LNCaP clone FGC (cell line): ENCODE data around the gene SKI.

ENCODE experiments used
- DNase-seq: peaks from one replicate; pipeline ENCODE4 v3.0.0-alpha.2; 2011; ENCODE audit warnings: low read depth
- H3K4me3 ChIP-seq: 2 replicates; pipeline ENCODE4 v1.5.1; 2011; ENCODE audit warnings: mild to moderate bottlenecking, low read depth, low read length, control low read depth
- TF ChIP-seq, protein P1 (sequence below): IDR thresholded peaks from 2 replicates; pipeline ENCODE4 v1.5.1; 2012; ENCODE audit warnings: mild to moderate bottlenecking; ENCODE audit not compliant: control insufficient read depth, insufficient read depth; ENCODE audit errors: extremely low read depth

SKI gene

DNA sequence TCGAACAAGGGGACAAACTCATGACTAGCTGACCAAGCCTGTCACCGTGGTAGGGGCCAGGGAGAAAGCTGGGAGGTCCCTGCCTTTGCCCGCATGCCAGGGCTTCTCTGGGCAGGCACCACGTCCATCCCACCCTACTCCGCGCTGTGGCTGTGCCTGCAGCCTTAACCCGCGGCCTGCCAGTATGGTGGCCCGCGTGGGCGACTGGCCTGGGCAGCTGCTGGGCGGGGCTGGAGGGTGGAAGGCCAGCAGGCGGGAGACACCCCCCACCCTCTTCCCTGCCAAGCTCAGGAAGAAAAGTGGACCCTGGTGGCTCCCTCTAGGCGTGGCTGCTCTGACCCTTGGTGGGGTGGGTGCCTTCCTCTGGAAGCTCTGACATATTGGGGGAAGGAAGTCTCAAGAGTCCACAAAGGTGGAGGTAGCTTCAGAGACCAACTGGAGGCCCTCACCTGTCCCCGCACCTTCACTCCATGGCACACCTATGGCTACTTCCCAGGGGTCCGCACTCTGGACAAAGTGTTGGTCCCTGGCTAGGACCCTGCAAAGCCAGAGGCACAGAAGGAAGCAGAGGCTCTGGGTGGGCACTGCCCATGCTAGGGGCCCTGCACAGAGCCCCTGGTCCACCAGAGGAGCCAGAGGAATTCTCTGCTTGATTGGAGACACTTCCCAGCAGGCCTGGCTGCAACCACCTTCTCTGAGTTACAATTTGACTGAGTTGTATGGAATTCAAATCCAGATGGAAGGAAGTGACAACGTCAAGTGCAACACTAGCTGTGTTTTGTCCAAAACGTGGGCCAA, 3.3 kb upstream of the SKI start:
- DNase-seq, result no peak
- TF ChIP-seq, protein P1, sequence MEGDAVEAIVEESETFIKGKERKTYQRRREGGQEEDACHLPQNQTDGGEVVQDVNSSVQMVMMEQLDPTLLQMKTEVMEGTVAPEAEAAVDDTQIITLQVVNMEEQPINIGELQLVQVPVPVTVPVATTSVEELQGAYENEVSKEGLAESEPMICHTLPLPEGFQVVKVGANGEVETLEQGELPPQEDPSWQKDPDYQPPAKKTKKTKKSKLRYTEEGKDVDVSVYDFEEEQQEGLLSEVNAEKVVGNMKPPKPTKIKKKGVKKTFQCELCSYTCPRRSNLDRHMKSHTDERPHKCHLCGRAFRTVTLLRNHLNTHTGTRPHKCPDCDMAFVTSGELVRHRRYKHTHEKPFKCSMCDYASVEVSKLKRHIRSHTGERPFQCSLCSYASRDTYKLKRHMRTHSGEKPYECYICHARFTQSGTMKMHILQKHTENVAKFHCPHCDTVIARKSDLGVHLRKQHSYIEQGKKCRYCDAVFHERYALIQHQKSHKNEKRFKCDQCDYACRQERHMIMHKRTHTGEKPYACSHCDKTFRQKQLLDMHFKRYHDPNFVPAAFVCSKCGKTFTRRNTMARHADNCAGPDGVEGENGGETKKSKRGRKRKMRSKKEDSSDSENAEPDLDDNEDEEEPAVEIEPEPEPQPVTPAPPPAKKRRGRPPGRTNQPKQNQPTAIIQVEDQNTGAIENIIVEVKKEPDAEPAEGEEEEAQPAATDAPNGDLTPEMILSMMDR, result no peak
- no peak overlapping the region for H3K4me3 ChIP-seq

- peak overlapping the region; percentile 65 for H3K4me3 ChIP-seq
- DNase-seq, result no peak
- TF ChIP-seq, protein P1, result no peak
Measured at GRCh38 chr1:2226525-2227345, 1.4 kb upstream of the SKI start.

DNA sequence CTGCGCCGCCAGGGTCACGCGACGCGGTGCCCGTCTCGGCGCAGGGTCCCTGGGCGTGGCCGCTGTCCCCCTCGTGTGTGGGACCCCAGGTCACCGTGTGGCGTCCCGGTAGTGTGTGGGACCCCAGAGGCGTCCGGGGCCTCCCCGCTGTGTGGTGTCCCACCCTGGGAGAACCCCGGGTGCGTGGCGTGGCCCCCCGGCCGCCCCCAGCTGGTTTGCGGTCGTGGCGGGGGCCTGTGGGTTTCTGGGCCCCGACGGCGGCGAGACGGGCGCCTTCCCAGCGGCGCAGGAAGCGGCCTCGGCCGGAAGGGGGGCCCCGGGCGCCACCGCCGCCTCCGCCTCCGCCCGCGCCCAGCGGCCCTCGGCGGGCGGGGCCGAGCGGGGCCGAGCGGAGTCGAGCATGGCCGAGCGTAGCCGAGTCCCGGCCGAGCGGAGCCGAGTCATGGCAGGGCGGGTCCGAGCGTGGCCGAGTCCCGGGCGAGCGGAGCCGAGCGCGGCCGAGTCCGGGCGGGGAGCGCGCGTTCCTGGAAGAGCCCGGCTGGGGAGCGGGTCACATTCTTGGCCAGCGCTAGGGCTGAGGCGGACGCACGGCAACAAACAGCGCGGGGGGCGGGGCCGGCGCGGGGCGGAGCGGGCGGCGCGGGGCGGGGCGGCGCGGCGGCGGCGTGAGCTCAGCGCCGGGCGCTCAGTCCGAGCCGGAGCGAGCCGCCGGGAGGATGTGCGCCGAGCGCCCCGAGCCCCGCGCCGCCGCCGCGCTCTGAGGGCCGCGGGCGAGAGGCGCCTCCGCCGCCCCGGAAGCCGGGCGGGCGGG, 568 bp upstream of the SKI start:
- DNase-seq, result peak; percentile 84
- peak overlapping the region; percentile 65 for H3K4me3 ChIP-seq
- TF ChIP-seq, protein P1, result no peak

DNA sequence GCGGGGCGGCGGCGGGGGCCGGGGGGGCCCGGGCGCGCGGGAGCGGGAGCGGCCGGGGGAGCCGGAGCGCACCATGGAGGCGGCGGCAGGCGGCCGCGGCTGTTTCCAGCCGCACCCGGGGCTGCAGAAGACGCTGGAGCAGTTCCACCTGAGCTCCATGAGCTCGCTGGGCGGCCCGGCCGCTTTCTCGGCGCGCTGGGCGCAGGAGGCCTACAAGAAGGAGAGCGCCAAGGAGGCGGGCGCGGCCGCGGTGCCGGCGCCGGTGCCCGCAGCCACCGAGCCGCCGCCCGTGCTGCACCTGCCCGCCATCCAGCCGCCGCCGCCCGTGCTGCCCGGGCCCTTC, 546 bp downstream of the SKI start:
- peak overlapping the region; percentile 71 for H3K4me3 ChIP-seq
- TF ChIP-seq, protein P1, result no peak
- no peak for DNase-seq

DNA sequence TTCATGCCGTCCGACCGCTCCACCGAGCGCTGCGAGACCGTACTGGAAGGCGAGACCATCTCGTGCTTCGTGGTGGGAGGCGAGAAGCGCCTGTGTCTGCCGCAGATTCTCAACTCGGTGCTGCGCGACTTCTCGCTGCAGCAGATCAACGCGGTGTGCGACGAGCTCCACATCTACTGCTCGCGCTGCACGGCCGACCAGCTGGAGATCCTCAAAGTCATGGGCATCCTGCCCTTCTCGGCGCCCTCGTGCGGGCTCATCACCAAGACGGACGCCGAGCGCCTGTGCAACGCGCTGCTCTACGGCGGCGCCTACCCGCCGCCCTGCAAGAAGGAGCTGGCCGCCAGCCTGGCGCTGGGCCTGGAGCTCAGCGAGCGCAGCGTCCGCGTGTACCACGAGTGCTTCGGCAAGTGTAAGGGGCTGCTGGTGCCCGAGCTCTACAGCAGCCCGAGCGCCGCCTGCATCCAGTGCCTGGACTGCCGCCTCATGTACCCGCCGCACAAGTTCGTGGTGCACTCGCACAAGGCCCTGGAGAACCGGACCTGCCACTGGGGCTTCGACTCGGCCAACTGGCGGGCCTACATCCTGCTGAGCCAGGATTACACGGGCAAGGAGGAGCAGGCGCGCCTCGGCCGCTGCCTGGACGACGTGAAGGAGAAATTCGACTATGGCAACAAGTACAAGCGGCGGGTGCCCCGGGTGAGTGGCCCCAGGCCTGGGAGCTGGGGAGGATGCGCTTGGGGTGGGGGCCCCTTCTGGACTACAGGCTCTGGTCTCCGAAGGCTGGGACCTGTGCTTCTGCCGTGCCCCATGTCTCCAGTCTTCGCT, 1.1 kb downstream of the SKI start:
- H3K4me3 ChIP-seq, result peak overlapping the region; percentile 71
- TF ChIP-seq, protein P1, result peak; percentile 24
- DNase-seq, result no peak

GRCh38 chr1:2229911-2230731, 2.0 kb downstream of the SKI start:
- DNase-seq, result no peak

More at GRCh38 chr1:2229911-2230731, 2.0 kb downstream of the SKI start:
- TF ChIP-seq, protein P1, result no peak
- peak overlapping the region; percentile 71 for H3K4me3 ChIP-seq
